Thyroid gland (tissue), 4 donors: ENCODE measurements around the gene RABL6.

Experiments used
- POLR2A ChIP-seq, 2 donors: fragments of 450-650 bp; IDR thresholded peaks; one replicate each; pipeline ENCODE4 v1.6.1; 2017; ENCODE audit warnings: antibody characterized with exemption in 2 of 2, mild to moderate bottlenecking in 2 of 2, moderate library complexity in 1 of 2
- TF ChIP-seq, protein P1 (sequence below), 6 experiments: fragments of 200-600 bp in 3 of 6; fragments of 450-650 bp in 3 of 6; sonication (generic) in 3 of 6; IDR thresholded peaks; one replicate each; pipeline ENCODE4 v1.5.1; 2016 to 2019; ENCODE audit warnings: antibody characterized with exemption in 6 of 6, mild to moderate bottlenecking in 2 of 6, inconsistent platforms in 1 of 6, moderate library complexity in 1 of 6

- TF ChIP-seq POLR2A (IDR thresholded peaks at IDR 0.05) = no peak
- TF ChIP-seq, protein P1, sequence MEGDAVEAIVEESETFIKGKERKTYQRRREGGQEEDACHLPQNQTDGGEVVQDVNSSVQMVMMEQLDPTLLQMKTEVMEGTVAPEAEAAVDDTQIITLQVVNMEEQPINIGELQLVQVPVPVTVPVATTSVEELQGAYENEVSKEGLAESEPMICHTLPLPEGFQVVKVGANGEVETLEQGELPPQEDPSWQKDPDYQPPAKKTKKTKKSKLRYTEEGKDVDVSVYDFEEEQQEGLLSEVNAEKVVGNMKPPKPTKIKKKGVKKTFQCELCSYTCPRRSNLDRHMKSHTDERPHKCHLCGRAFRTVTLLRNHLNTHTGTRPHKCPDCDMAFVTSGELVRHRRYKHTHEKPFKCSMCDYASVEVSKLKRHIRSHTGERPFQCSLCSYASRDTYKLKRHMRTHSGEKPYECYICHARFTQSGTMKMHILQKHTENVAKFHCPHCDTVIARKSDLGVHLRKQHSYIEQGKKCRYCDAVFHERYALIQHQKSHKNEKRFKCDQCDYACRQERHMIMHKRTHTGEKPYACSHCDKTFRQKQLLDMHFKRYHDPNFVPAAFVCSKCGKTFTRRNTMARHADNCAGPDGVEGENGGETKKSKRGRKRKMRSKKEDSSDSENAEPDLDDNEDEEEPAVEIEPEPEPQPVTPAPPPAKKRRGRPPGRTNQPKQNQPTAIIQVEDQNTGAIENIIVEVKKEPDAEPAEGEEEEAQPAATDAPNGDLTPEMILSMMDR (IDR thresholded peaks at IDR 0.05) = no peak
Observed at GRCh38 chr9:136865041-136865767, 57.5 kb downstream of the RABL6 start.
